ENCODE data around the gene ZCWPW1. TPM values are rescaled to one million over a fixed set of nuclear protein-coding genes. Genes with fewer than 3 reads are reported as not detected.

Gene ZCWPW1
- total and polyA plus RNA-seq, 2 of the 13 experiments (the other 11 are each of a cell fraction or from before 2014, with no cell fraction given), result 2.4 to 2.5 TPM

DNA sequence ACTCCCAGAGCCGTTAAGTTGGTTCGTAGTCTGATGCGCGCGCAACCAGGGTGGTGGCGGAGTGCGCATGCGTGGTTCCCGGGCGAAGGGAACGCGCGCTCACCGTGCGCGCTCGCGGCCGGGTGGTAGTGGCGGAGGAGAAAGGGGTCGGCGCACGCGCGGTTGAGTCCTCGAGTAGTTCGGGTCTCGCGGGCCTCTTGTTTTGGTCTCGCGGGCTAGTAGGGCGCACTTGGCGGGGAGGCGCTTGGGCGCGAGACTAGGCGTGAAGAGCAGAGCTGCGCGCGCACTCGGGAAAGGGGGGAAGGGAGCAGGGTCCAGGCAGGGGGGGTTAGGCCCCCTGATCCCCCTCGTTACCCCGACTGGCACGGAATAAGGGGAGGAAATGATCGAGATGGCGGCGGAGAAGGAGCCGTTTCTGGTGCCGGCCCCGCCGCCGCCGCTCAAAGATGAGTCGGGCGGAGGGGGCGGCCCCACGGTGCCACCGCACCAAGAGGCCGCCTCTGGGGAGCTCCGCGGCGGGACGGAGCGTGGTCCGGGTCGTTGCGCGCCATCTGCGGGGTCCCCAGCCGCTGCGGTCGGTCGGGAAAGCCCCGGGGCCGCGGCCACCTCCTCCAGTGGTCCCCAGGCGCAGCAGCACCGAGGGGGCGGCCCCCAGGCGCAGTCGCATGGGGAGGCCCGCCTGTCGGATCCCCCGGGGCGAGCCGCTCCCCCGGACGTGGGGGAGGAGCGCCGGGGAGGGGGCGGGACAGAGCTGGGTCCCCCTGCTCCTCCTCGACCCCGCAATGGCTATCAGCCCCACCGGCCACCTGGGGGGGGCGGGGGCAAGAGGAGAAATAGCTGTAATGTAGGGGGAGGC, 1.4 kb upstream of the ZCWPW1 start, which contains the start of gene MEPCE (continued):
- TF ChIP-seq NFAT5 (CRISPR knock-in tag; IDR thresholded peaks at IDR 0.05) (no peak), PRPF4 (IDR thresholded peaks at IDR 0.05; ENCODE audit: low read depth, low read length, poor library complexity, severe bottlenecking) (no peak), KMT2A (CRISPR knock-in tag; IDR thresholded peaks at IDR 0.05) (no peak; the same call in 1 of the 2 replicates), ESRRA (CRISPR knock-in tag; IDR thresholded peaks at IDR 0.05; ENCODE audit: low read depth) (no peak), TP53 (CRISPR knock-in tag; conservative IDR thresholded peaks at IDR 0.05) (no peak), RXRA (CRISPR knock-in tag; IDR thresholded peaks at IDR 0.05) (0 out of 2 replicates have a peak, but pooled peaks have one; percentile 13), ZNF512 (CRISPR knock-in tag; IDR thresholded peaks at IDR 0.05) (no peak), E2F2 (CRISPR knock-in tag; IDR thresholded peaks at IDR 0.05; ENCODE audit: borderline replicate concordance) (no peak), ATF7 (IDR thresholded peaks at IDR 0.05) (no peak), ATF7 (CRISPR knock-in tag; IDR thresholded peaks at IDR 0.05) (no peak), LBX2 (CRISPR knock-in tag; IDR thresholded peaks at IDR 0.05; ENCODE audit: borderline replicate concordance) (no peak), NFIB (CRISPR knock-in tag; IDR thresholded peaks at IDR 0.05; ENCODE audit: borderline replicate concordance) (no peak), ATF5 (CRISPR knock-in tag; IDR thresholded peaks at IDR 0.05; ENCODE audit: low read depth) (no peak), HOXA9 (CRISPR knock-in tag; IDR thresholded peaks at IDR 0.05; ENCODE audit: borderline replicate concordance) (no peak), THAP11 (CRISPR knock-in tag; IDR thresholded peaks at IDR 0.05) (no peak)
- TF ChIP-seq, protein P1, sequence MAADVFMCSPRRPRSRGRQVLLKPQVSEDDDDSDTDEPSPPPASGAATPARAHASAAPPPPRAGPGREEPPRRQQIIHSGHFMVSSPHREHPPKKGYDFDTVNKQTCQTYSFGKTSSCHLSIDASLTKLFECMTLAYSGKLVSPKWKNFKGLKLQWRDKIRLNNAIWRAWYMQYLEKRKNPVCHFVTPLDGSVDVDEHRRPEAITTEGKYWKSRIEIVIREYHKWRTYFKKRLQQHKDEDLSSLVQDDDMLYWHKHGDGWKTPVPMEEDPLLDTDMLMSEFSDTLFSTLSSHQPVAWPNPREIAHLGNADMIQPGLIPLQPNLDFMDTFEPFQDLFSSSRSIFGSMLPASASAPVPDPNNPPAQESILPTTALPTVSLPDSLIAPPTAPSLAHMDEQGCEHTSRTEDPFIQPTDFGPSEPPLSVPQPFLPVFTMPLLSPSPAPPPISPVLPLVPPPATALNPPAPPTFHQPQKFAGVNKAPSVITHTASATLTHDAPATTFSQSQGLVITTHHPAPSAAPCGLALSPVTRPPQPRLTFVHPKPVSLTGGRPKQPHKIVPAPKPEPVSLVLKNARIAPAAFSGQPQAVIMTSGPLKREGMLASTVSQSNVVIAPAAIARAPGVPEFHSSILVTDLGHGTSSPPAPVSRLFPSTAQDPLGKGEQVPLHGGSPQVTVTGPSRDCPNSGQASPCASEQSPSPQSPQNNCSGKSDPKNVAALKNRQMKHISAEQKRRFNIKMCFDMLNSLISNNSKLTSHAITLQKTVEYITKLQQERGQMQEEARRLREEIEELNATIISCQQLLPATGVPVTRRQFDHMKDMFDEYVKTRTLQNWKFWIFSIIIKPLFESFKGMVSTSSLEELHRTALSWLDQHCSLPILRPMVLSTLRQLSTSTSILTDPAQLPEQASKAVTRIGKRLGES (CRISPR knock-in tag; IDR thresholded peaks at IDR 0.05; ENCODE audit: borderline replicate concordance), result no peak

All from HepG2 (cell line).